HL-60/S4 (cell line): Measurements from ENCODE around the gene CDA.

ENCODE experiments used
- in situ Hi-C: fragments of 300-500 bp; cut with MboI; formaldehyde crosslinking; loops from 2 replicates; pipeline ENCODE4 v1.14.3; 2022; ENCODE audit warnings: low sequenced_read_pairs

The CDA gene

GRCh38 chr1:20588634-20589225 lies at the start of gene CDA:
Gene CDA, plus strand, starts transcription at chr1:20589097. Its CDS starts 33 bp downstream, at chr1:20589130.
- in situ Hi-C loops: no loop called here

DNA sequence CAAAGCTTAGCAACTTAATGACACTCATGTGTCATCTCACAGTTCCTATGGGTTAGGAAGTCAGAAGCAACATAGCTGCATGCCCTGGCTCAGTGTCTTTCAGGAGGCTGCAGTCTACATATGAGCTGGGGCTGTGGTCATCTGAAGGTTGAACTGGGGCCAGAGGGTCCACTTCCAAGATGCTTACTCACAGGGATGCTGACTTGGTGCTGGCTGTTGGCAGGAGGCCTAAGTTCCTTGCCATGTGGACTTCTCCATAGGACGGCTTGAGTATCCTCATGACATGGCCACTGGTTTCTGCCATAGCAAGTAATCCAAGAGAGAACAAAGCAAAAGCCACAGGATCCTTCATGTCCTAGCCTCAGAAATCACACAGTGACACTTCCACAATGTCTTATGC lies 48.6 kb upstream of the CDA start:
- in situ Hi-C loops: no loop called here

GRCh38 chr1:20546637-20547036 lies 42.3 kb upstream of the CDA start:
- in situ Hi-C loops: no loop called here

GRCh38 chr1:20551161-20551560 lies 37.7 kb upstream of the CDA start:
- in situ Hi-C loops: no loop called here

GRCh38 chr1:20551945-20552727 lies 36.8 kb upstream of the CDA start, which contains the start of gene FAM43B:
Gene FAM43B, plus strand, starts transcription at chr1:20552573. Its CDS starts 401 bp downstream, at chr1:20552974.
- in situ Hi-C loops: no loop called here

GRCh38 chr1:20552728-20553445 lies 36.0 kb upstream of the CDA start:
- in situ Hi-C loops: no loop called here

GRCh38 chr1:20555025-20555757 lies 33.7 kb upstream of the CDA start:
- in situ Hi-C loops: no loop called here

- in situ Hi-C loops: no loop called here
Measured at GRCh38 chr1:20555758-20556120, 33.2 kb upstream of the CDA start.

DNA sequence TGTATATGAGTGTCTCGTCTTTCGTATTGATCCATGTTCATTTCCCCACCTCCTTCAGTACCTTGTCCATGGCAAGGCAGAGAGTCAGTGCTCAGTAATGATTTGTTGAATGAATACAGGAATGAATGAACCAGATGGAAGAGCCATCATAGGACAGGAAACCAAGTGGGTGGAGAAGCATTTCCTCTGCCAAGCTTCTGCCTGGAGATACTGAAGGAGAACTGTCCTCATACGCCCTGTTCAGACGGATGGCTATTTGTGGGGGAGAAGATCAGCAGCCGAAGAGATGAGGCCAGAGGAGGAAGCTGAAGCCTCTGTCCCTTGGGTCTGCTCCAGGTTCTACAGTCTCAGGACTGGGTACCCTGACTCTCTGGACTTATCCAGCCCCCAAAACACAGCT lies 30.7 kb upstream of the CDA start:
- in situ Hi-C loops: no loop called here

GRCh38 chr1:20560966-20561365 lies 27.9 kb upstream of the CDA start:
- in situ Hi-C loops: no loop called here

DNA sequence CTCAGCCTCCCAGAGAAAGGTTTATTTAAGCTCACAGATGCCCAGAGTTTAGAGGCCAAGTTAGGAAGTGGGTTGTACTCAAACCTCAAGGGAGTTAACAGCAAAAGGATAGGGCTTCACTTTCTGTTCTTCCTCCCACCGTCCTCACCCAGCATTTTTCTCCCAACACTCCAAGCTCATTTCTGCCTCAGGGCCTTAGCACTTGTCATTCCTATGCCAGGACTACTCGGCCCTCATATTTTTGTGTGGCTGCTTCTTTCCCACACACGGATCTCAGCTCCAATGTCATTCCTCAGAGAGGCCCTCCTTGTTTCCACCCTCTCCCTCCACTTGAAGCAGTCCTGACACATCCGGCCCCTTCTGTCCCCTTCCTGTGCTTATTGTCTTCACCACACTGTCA lies 23.7 kb upstream of the CDA start:
- in situ Hi-C loops: no loop called here

GRCh38 chr1:20569523-20570098 lies 19.3 kb upstream of the CDA start:
- in situ Hi-C loops: loop anchor here (5.0 kb wide), 1 partner anchor 68 kb away; no protein-coding TSS in a partner anchor

GRCh38 chr1:20571427-20571826 lies 17.5 kb upstream of the CDA start:
- in situ Hi-C loops: loop anchor here (5.0 kb wide), 1 partner anchor 66 kb away; no protein-coding TSS in a partner anchor

DNA sequence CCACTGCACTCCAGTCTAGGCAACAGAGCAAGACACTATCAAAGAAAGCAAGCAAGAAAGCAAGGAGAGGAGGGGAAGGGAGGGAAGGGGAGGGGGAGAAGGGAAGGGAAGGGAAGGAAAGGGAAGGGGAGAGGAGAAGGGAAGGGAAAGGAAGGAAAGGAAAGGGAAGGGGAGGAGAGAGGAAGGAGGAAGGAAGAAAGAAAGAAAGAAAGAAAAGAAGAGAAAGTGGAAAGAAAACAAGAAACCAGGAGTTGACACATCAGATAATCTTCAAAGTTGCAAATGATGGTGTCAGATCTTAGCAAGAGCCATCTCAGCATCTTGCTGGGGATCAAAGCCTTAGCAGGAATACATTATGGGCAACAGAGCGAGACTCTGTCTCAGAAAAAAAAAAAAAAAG lies 14.9 kb upstream of the CDA start:
- in situ Hi-C loops: loop anchor here (5.0 kb wide), 1 partner anchor 63 kb away; no protein-coding TSS in a partner anchor

- in situ Hi-C loops: loop anchor here (5.0 kb wide), 1 partner anchor 62 kb away; no protein-coding TSS in a partner anchor
Measured at GRCh38 chr1:20574686-20575540, 14.0 kb upstream of the CDA start.

DNA sequence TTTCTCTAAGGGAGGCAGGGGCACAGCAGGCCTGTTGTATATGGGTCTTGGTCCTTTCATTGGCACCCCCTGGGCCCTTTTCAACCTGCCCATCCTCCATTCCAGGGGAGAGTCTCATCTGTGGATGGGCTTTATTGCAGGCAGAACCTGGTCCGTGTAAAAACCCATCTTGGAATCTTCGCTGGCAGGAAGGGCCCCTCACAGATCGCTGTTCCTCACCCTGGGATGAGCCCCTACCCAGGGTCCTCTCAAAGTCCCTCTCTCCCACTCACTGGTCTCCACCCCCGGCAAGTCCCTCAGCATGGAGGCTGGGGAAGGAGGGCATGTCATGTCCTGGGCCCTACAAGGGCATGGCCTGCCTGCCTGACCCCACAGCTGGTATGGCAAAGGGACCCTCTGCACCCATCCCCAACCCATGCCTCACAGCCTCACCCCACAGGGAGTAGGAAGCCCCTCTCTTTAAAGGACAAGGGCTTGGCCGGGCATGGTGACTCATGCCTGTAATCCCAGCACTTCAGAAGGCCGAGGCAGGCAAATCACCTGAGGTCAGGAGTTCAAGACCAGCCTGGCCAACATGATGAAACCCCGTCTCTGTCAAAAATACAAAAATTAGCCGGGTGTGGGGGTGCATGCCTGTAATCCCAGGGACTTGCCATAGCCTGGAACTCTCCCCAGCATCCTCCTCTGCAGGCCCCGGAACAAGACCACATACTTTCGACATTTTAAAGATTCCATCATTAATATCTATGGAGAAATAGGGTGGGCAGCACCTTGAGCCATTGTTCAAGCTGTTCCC lies 13.2 kb upstream of the CDA start:
- in situ Hi-C loops: no loop called here

- in situ Hi-C loops: no loop called here
Measured at GRCh38 chr1:20578062-20578461, 10.8 kb upstream of the CDA start.

DNA sequence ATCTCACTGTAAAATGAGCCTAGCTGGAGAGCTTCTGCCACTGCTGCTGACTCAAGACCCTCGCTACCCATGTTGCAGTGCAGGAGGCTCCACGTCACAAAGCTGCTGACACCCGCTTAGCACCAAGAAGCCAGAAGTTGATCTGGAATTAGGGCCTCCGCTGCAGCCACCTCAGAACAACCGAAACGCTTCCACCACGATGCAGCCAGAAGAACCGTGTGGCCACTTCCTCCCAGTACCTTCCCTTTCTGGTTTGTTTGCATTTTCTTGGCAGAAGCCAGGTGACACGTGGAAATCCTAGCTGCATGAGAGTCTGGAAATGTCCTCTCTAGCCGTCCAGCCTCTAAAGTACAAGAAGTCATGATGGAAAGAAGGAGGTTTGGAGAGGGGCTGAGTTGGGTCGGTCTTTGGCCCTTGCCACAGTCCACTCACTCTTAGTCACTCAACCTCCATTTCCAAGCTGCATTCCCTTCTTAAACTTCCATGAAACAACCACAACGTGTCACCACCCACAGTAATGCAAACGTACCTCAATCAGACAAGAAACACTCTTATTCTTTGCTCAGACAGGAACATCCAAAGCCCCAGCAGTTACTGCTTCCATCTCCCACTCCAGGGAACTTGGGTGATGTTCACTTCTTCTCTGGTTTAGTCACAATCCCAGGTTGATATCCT lies 10.0 kb upstream of the CDA start:
- in situ Hi-C loops: no loop called here
